GM12878 (cell line): ENCODE results near the gene HK1.

Experiments used
- BRCA1 ChIP-seq: IDR thresholded peaks from 2 replicates; pipeline ENCODE4 v1.6.1; 2011; ENCODE audit warnings: low read depth, low read length, improper control_type of control experiment
- CBX3 ChIP-seq: fragments of 200-600 bp; sonication (generic); IDR thresholded peaks from 2 replicates; pipeline ENCODE4 v1.6.1; 2016; ENCODE audit warnings: low read depth, borderline replicate concordance
- DPF2 ChIP-seq: fragments of 450-650 bp; IDR thresholded peaks from 2 replicates; pipeline ENCODE4 v1.6.1; 2017; ENCODE audit warnings: mild to moderate bottlenecking
- EGR1 ChIP-seq, 2 experiments: IDR thresholded peaks; 1 replicate in 1 of 2; 2 replicates in 1 of 2; pipeline ENCODE4 v1.6.1; 2011 to 2012; ENCODE audit warnings: low read depth in 2 of 2, low read length in 2 of 2, borderline replicate concordance in 1 of 2, mild to moderate bottlenecking in 1 of 2, moderate library complexity in 1 of 2
- EZH2 ChIP-seq: IDR thresholded peaks from 2 replicates; pipeline ENCODE4 v1.6.1; 2012; ENCODE audit warnings: low read depth, mild to moderate bottlenecking, control low read depth, inconsistent platforms, low read length, borderline replicate concordance; ENCODE audit not compliant: control insufficient read depth
- GABPA ChIP-seq: IDR thresholded peaks from 2 replicates; pipeline ENCODE4 v1.6.1; 2014; ENCODE audit warnings: antibody characterized with exemption, low read depth, mild to moderate bottlenecking, inconsistent platforms
- HCFC1 ChIP-seq: fragments of 150-350 bp; IDR thresholded peaks from 2 replicates; pipeline ENCODE4 v1.6.1; 2014; ENCODE audit warnings: low read length
- POLR2A ChIP-seq: IDR thresholded peaks from 2 replicates; pipeline ENCODE4 v1.6.1; 2011; ENCODE audit warnings: low read depth, mild to moderate bottlenecking, low read length
- POLR2AphosphoS5 ChIP-seq: IDR thresholded peaks from 2 replicates; pipeline ENCODE4 v1.6.1; 2011; ENCODE audit warnings: mild to moderate bottlenecking, low read length, inconsistent platforms
- SP1 ChIP-seq: IDR thresholded peaks from one replicate; pipeline ENCODE4 v1.6.1; 2011; ENCODE audit warnings: low read depth, low read length
- TAF1 ChIP-seq: IDR thresholded peaks from 2 replicates; pipeline ENCODE4 v1.6.1; 2011; ENCODE audit warnings: mild to moderate bottlenecking, low read depth, low read length, borderline replicate concordance
- TF ChIP-seq, protein P1 (sequence below), 3 experiments: IDR thresholded peaks in 2 of 3; conservative IDR thresholded peaks in 1 of 3; 2 replicates each; pipeline ENCODE4 v1.5.1; 2011; ENCODE audit warnings: low read depth in 3 of 3, low read length in 3 of 3, mild to moderate bottlenecking in 3 of 3, control low read depth in 2 of 3, moderate library complexity in 2 of 3, inconsistent platforms in 1 of 3, mixed read lengths in 1 of 3; ENCODE audit not compliant: control insufficient read depth in 2 of 3, insufficient read depth in 1 of 3; ENCODE audit errors: extremely low read depth in 1 of 3
- TF ChIP-seq, protein P2 (sequence below): IDR thresholded peaks from 2 replicates; pipeline ENCODE4 v1.6.1; 2012; ENCODE audit warnings: mild to moderate bottlenecking, low read depth, low read length
- TF ChIP-seq, protein P3 (sequence below): fragments of 150-350 bp; IDR thresholded peaks from 2 replicates; pipeline ENCODE4 v1.6.1; 2014; ENCODE audit warnings: mild to moderate bottlenecking, low read depth, low read length

DNA sequence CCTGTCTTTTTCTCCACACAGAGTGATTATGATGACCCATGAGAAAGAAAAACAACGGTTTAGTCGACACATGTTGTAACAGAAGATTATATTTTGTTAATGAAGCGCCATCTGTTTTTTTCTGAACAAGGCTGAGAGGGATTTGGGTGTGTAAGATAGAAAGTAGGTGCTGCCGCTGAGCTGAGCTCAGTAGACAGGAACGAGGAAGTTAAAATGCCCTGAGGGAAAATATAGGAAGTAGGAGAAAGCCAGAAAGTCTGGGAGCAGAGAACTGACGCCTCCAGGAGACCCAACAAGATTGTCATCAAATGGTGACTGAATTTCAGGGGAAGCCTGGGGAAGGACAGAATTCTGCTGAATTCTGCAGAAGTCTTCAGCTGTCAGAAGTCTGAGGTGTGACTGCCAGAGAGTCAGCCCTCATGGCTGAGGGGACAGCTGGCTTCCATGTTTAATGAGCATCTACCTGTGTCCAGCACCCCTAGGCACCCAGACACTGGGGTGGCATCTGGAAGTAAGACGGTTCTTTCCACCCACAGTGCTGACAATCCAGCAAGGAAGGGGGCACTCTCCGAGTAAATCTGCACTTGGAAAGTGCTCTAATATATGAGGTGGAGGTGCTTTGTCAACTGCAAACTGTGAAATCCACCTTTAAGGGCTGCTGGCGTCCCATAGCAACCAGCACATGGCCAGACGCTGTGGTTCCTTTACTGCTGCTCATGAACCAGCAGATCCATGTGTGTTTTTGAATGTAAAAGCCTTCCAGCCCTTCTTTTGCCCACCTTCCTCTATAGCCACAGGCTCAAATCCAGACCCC, 160.4 kb downstream of the HK1 start:
- TF ChIP-seq, protein P1, sequence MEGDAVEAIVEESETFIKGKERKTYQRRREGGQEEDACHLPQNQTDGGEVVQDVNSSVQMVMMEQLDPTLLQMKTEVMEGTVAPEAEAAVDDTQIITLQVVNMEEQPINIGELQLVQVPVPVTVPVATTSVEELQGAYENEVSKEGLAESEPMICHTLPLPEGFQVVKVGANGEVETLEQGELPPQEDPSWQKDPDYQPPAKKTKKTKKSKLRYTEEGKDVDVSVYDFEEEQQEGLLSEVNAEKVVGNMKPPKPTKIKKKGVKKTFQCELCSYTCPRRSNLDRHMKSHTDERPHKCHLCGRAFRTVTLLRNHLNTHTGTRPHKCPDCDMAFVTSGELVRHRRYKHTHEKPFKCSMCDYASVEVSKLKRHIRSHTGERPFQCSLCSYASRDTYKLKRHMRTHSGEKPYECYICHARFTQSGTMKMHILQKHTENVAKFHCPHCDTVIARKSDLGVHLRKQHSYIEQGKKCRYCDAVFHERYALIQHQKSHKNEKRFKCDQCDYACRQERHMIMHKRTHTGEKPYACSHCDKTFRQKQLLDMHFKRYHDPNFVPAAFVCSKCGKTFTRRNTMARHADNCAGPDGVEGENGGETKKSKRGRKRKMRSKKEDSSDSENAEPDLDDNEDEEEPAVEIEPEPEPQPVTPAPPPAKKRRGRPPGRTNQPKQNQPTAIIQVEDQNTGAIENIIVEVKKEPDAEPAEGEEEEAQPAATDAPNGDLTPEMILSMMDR (IDR thresholded peaks at IDR 0.05 in 2 of 3, conservative IDR thresholded peaks at IDR 0.05 in 1 of 3; ENCODE audit: control insufficient read depth in 2 of 3, extremely low read depth in 1 of 3, insufficient read depth in 1 of 3, low read depth in 3 of 3, low read length in 3 of 3), result no peak
- TF ChIP-seq CBX3 (no peak), EZH2 (no peak), POLR2A (no peak), BRCA1 (no peak), POLR2AphosphoS5 (no peak), EGR1 (IDR thresholded peaks at IDR 0.05; ENCODE audit: borderline replicate concordance in 1 of 2, low read depth in 2 of 2, low read length in 2 of 2) (no peak), TAF1 (no peak), SP1 (no peak), GABPA (no peak), HCFC1 (no peak), DPF2 (no peak)
- TF ChIP-seq, protein P2, sequence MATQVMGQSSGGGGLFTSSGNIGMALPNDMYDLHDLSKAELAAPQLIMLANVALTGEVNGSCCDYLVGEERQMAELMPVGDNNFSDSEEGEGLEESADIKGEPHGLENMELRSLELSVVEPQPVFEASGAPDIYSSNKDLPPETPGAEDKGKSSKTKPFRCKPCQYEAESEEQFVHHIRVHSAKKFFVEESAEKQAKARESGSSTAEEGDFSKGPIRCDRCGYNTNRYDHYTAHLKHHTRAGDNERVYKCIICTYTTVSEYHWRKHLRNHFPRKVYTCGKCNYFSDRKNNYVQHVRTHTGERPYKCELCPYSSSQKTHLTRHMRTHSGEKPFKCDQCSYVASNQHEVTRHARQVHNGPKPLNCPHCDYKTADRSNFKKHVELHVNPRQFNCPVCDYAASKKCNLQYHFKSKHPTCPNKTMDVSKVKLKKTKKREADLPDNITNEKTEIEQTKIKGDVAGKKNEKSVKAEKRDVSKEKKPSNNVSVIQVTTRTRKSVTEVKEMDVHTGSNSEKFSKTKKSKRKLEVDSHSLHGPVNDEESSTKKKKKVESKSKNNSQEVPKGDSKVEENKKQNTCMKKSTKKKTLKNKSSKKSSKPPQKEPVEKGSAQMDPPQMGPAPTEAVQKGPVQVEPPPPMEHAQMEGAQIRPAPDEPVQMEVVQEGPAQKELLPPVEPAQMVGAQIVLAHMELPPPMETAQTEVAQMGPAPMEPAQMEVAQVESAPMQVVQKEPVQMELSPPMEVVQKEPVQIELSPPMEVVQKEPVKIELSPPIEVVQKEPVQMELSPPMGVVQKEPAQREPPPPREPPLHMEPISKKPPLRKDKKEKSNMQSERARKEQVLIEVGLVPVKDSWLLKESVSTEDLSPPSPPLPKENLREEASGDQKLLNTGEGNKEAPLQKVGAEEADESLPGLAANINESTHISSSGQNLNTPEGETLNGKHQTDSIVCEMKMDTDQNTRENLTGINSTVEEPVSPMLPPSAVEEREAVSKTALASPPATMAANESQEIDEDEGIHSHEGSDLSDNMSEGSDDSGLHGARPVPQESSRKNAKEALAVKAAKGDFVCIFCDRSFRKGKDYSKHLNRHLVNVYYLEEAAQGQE, result no peak
- TF ChIP-seq, protein P3, sequence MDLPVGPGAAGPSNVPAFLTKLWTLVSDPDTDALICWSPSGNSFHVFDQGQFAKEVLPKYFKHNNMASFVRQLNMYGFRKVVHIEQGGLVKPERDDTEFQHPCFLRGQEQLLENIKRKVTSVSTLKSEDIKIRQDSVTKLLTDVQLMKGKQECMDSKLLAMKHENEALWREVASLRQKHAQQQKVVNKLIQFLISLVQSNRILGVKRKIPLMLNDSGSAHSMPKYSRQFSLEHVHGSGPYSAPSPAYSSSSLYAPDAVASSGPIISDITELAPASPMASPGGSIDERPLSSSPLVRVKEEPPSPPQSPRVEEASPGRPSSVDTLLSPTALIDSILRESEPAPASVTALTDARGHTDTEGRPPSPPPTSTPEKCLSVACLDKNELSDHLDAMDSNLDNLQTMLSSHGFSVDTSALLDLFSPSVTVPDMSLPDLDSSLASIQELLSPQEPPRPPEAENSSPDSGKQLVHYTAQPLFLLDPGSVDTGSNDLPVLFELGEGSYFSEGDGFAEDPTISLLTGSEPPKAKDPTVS, result no peak
